Measurements from ENCODE around the gene RBBP9. TPM values are rescaled to one million over a fixed set of nuclear protein-coding genes. Genes with fewer than 3 reads are reported as not detected.

RBBP9 gene
- total RNA-seq, 1 donor from 2014 or later, result 12.7 TPM

GRCh38 chr20:18481596-18481995 is 15.4 kb downstream of the RBBP9 start:
- Mint-ChIP-seq H3K4me1 (ENCODE audit: unreplicated experiment) (no peaks in the 10 kb centered on the region), H3K36me3 (ENCODE audit: unreplicated experiment) (peaks cover 24% of the 10 kb centered on the region), H3K4me3 (ENCODE audit: unreplicated experiment) (no peak overlapping the region), H3K27me3 (ENCODE audit: unreplicated experiment) (no peaks in the 10 kb centered on the region), H3K9me3 (ENCODE audit: unreplicated experiment) (no peaks in the 10 kb centered on the region), H3K27ac (ENCODE audit: unreplicated experiment) (no peak overlapping the region)
- DNase-seq (ENCODE audit: extremely low spot score, unreplicated experiment), result no peak
- no peak for TF ChIP-seq CTCF (IDR thresholded peaks at IDR 0.05)

GRCh38 chr20:18477821-18478220 is 19.2 kb downstream of the RBBP9 start:
- no peak overlapping the region for H3K27ac Mint-ChIP-seq (ENCODE audit: unreplicated experiment)
- DNase-seq (ENCODE audit: extremely low spot score, unreplicated experiment), result no peak
- no peak for TF ChIP-seq CTCF (IDR thresholded peaks at IDR 0.05)
- H3K27me3 Mint-ChIP-seq (ENCODE audit: unreplicated experiment), result no peaks in the 10 kb centered on the region
- H3K4me1 Mint-ChIP-seq (ENCODE audit: unreplicated experiment), result no peaks in the 10 kb centered on the region
- peaks cover 28% of the 10 kb centered on the region for H3K36me3 Mint-ChIP-seq (ENCODE audit: unreplicated experiment)
- H3K9me3 Mint-ChIP-seq (ENCODE audit: unreplicated experiment), result no peaks in the 10 kb centered on the region
- H3K4me3 Mint-ChIP-seq (ENCODE audit: unreplicated experiment), result no peak overlapping the region

GRCh38 chr20:18477218-18477617 is 19.8 kb downstream of the RBBP9 start:
- H3K27ac Mint-ChIP-seq (ENCODE audit: unreplicated experiment), result no peak overlapping the region
- no peak overlapping the region for H3K4me3 Mint-ChIP-seq (ENCODE audit: unreplicated experiment)
- no peaks in the 10 kb centered on the region for H3K4me1 Mint-ChIP-seq (ENCODE audit: unreplicated experiment)
- no peaks in the 10 kb centered on the region for H3K27me3 Mint-ChIP-seq (ENCODE audit: unreplicated experiment)
- peaks cover 28% of the 10 kb centered on the region for H3K36me3 Mint-ChIP-seq (ENCODE audit: unreplicated experiment)
- TF ChIP-seq CTCF (IDR thresholded peaks at IDR 0.05), result no peak
- no peaks in the 10 kb centered on the region for H3K9me3 Mint-ChIP-seq (ENCODE audit: unreplicated experiment)
- DNase-seq (ENCODE audit: extremely low spot score, unreplicated experiment), result no peak

- H3K27ac Mint-ChIP-seq (ENCODE audit: unreplicated experiment), result peak within 1 kb of the TSS; percentile 99
- no peaks in the 10 kb centered on the region for H3K36me3 Mint-ChIP-seq (ENCODE audit: unreplicated experiment)
- H3K4me3 Mint-ChIP-seq (ENCODE audit: unreplicated experiment), result peak within 1 kb of the TSS; percentile 99
- no peaks in the 10 kb centered on the region for H3K27me3 Mint-ChIP-seq (ENCODE audit: unreplicated experiment)
- H3K4me1 Mint-ChIP-seq (ENCODE audit: unreplicated experiment), result peaks cover 26% of the 10 kb centered on the region
- no peaks in the 10 kb centered on the region for H3K9me3 Mint-ChIP-seq (ENCODE audit: unreplicated experiment)
- no peak for TF ChIP-seq CTCF (IDR thresholded peaks at IDR 0.05)
- peak; percentile 98 for DNase-seq (ENCODE audit: extremely low spot score, unreplicated experiment)
Measured at GRCh38 chr20:18466894-18467730, 29.9 kb downstream of the RBBP9 start, which contains the start of the genes DZANK1 and POLR3F. TSS of gene DZANK1 (minus strand) at chr20:18467030. CDS start at chr20:18465358, 1,672 bp downstream. TSS of gene POLR3F (plus strand) at chr20:18467390. CDS start at chr20:18467507, 117 bp downstream.

- H3K4me3 Mint-ChIP-seq (ENCODE audit: unreplicated experiment), result peak overlapping the region; percentile 99
- peaks cover 26% of the 10 kb centered on the region for H3K4me1 Mint-ChIP-seq (ENCODE audit: unreplicated experiment)
- no peak for DNase-seq (ENCODE audit: extremely low spot score, unreplicated experiment)
- peak overlapping the region; percentile 99 for H3K27ac Mint-ChIP-seq (ENCODE audit: unreplicated experiment)
- no peaks in the 10 kb centered on the region for H3K36me3 Mint-ChIP-seq (ENCODE audit: unreplicated experiment)
- no peaks in the 10 kb centered on the region for H3K9me3 Mint-ChIP-seq (ENCODE audit: unreplicated experiment)
- H3K27me3 Mint-ChIP-seq (ENCODE audit: unreplicated experiment), result no peaks in the 10 kb centered on the region
- TF ChIP-seq CTCF (IDR thresholded peaks at IDR 0.05), result no peak
Measured at GRCh38 chr20:18466574-18466893, 30.5 kb downstream of the RBBP9 start.

Data from osteocyte (in vitro differentiated cells).